ENCODE measurements around the gene PLLP. TPM values are rescaled to one million over a fixed set of nuclear protein-coding genes. Genes with fewer than 3 reads are reported as not detected.

The PLLP gene
- total RNA-seq, 1 donor from 2014 or later, result 13.7 TPM

- H3K4me3 ChIP-seq (ENCODE audit: low read depth, low read length), result no peak overlapping the region
- peaks cover 1% of the 10 kb centered on the region for H3K36me3 ChIP-seq (ENCODE audit: control insufficient read depth, insufficient read depth, low read length)
- no peaks in the 10 kb centered on the region for H3K27me3 ChIP-seq (ENCODE audit: control insufficient read depth, insufficient read depth, low read length)
- FAIRE-seq (peak; percentile 96), DNase-seq (ENCODE audit: low read depth) (peak; percentile 87)
- TF ChIP-seq, protein P1, sequence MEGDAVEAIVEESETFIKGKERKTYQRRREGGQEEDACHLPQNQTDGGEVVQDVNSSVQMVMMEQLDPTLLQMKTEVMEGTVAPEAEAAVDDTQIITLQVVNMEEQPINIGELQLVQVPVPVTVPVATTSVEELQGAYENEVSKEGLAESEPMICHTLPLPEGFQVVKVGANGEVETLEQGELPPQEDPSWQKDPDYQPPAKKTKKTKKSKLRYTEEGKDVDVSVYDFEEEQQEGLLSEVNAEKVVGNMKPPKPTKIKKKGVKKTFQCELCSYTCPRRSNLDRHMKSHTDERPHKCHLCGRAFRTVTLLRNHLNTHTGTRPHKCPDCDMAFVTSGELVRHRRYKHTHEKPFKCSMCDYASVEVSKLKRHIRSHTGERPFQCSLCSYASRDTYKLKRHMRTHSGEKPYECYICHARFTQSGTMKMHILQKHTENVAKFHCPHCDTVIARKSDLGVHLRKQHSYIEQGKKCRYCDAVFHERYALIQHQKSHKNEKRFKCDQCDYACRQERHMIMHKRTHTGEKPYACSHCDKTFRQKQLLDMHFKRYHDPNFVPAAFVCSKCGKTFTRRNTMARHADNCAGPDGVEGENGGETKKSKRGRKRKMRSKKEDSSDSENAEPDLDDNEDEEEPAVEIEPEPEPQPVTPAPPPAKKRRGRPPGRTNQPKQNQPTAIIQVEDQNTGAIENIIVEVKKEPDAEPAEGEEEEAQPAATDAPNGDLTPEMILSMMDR (IDR thresholded peaks at IDR 0.05; ENCODE audit: insufficient read depth, low read length, severe bottlenecking), result no peak
Observed at GRCh38 chr16:57260294-57260929, 24.1 kb downstream of the PLLP start.

- DNase-seq (ENCODE audit: low read depth) (no peak), FAIRE-seq (peak; percentile 60)
- H3K27me3 ChIP-seq (ENCODE audit: control insufficient read depth, insufficient read depth, low read length), result no peaks in the 10 kb centered on the region
- TF ChIP-seq, protein P1 (IDR thresholded peaks at IDR 0.05; ENCODE audit: insufficient read depth, low read length, severe bottlenecking), result no peak
- H3K36me3 ChIP-seq (ENCODE audit: control insufficient read depth, insufficient read depth, low read length), result peaks cover 1% of the 10 kb centered on the region
- H3K4me3 ChIP-seq (ENCODE audit: low read depth, low read length), result no peak overlapping the region
Observed at GRCh38 chr16:57258910-57259475, 25.5 kb downstream of the PLLP start.

DNA sequence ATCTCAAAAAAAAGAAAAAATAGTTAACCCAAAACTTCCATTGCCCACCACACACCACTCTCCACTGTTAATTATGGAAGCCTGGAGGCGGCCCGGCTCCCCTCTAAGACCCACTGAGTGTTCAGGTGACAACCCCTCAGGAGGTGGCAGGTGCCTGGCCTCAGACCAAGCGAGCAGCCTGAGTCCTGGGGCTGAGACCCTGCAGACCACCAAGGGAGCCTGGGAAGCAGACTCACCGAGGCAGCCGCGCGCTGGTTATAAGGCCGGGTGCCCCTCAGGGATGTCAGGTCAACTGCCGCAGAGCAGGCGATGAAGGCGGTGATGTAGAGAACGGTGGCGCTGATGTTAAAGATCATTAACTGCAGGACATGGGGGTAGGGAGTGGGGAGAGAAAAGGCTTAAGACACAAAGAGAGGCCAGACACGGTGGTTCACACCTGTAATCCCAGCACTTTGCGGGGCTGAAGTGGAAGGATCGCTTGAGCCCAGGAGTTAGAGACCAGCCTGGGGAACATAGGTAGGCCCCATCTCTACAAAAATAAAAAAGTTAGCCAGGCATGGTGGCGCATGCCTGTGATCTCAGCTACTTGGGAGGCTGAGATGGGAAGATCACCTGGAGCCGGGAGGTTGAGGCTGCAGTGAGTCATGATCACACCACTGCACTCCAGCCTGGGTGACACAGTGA, 26.1 kb downstream of the PLLP start:
- DNase-seq (ENCODE audit: low read depth), result peak; percentile 35
- no peak overlapping the region for H3K4me3 ChIP-seq (ENCODE audit: low read depth, low read length)
- FAIRE-seq, result peak; percentile 52
- H3K27me3 ChIP-seq (ENCODE audit: control insufficient read depth, insufficient read depth, low read length), result no peaks in the 10 kb centered on the region
- TF ChIP-seq, protein P1 (IDR thresholded peaks at IDR 0.05; ENCODE audit: insufficient read depth, low read length, severe bottlenecking), result no peak
- peaks cover 1% of the 10 kb centered on the region for H3K36me3 ChIP-seq (ENCODE audit: control insufficient read depth, insufficient read depth, low read length)

DNA sequence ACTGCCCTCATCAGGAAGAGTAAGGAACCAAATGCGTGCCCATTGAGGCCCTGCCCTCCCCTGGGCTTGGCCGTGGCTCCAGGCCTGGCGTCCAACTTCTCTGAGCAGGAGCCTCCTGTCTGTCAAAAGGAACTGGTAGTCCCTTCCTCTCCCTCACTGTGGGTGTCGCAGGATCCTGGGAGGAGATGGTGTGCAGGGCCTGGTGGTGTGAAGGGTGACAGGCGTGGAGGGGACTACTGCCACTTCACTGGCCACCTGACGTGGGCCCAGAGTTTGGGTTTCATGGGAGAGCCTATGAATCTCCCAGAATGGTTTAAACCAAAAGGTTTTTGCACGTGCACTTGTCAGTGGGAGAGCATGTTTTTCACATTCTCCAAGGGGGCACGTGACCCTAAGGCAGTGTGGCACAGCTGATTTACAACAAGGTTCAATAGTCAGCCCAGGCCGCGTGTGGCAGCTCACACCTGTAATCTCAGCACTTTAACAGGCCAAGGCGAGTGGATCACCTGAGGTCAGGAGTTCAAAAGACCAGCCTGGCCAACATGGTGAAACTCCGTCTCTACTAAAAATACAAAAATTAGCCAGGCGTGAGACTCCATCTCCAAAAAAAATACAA, 26.9 kb downstream of the PLLP start:
- Histone ChIP-seq H3K36me3 (ENCODE audit: control insufficient read depth, insufficient read depth, low read length) (peaks cover 1% of the 10 kb centered on the region), H3K27me3 (ENCODE audit: control insufficient read depth, insufficient read depth, low read length) (no peaks in the 10 kb centered on the region), H3K4me3 (ENCODE audit: low read depth, low read length) (no peak overlapping the region)
- TF ChIP-seq, protein P1 (IDR thresholded peaks at IDR 0.05; ENCODE audit: insufficient read depth, low read length, severe bottlenecking), result no peak
- no peak for DNase-seq (ENCODE audit: low read depth)
- no peak for FAIRE-seq

GRCh38 chr16:57256601-57257395, 27.7 kb downstream of the PLLP start:
- Histone ChIP-seq H3K4me3 (ENCODE audit: low read depth, low read length) (no peak overlapping the region), H3K27me3 (ENCODE audit: control insufficient read depth, insufficient read depth, low read length) (no peaks in the 10 kb centered on the region), H3K36me3 (ENCODE audit: control insufficient read depth, insufficient read depth, low read length) (peaks cover 3% of the 10 kb centered on the region)
- FAIRE-seq (no peak), DNase-seq (ENCODE audit: low read depth) (no peak)
- TF ChIP-seq, protein P1 (IDR thresholded peaks at IDR 0.05; ENCODE audit: insufficient read depth, low read length, severe bottlenecking), result no peak
